Breast epithelium (tissue), 4 donors: ENCODE data around the gene TP53BP1. TPM values are rescaled to one million over a fixed set of nuclear protein-coding genes. Genes with fewer than 3 reads are reported as not detected.

ENCODE experiments used
- DNase-seq, 2 donors: peaks; one replicate each; pipeline ENCODE4 v3.0.0-alpha.2; 2019; ENCODE audit warnings: low spot score in 2 of 2
- H3K27ac ChIP-seq, 2 donors: fragments of 200-600 bp; sonication (generic) in 1 of 2; one replicate each; pipeline ENCODE4 v1.5.1; 2016 to 2019; ENCODE audit warnings: mild to moderate bottlenecking in 1 of 2
- H3K27me3 ChIP-seq, 2 donors: fragments of 200-600 bp; sonication (generic) in 1 of 2; one replicate each; pipeline versions ENCODE4 v1.5.1 to v1.6.0; 2017 to 2019; ENCODE audit warnings: control low read depth in 1 of 2, mild to moderate bottlenecking in 1 of 2
- H3K36me3 ChIP-seq: fragments of 200-600 bp; one replicate; pipeline ENCODE4 v1.5.1; 2019
- H3K4me1 ChIP-seq, 2 donors: fragments of 200-600 bp; sonication (generic); one replicate each; pipeline ENCODE4 v1.5.1; 2016 to 2019; ENCODE audit warnings: control low read depth in 1 of 2
- H3K4me3 ChIP-seq, 3 donors: fragments of 200-600 bp; sonication (generic); 1 replicate in 2 of 3; 2 replicates in 1 of 3; pipeline ENCODE4 v1.5.1; 2016 to 2019; ENCODE audit warnings: mild to moderate bottlenecking in 3 of 3, moderate library complexity in 2 of 3
- H3K9me3 ChIP-seq, 2 donors: fragments of 200-600 bp; sonication (generic) in 1 of 2; one replicate each; pipeline ENCODE4 v1.5.1; 2016 to 2019; ENCODE audit warnings: control low read depth in 1 of 2
- CTCF ChIP-seq, 3 donors: fragments of 450-650 bp; IDR thresholded peaks; one replicate each; pipeline ENCODE4 v1.5.1; 2016 to 2017; ENCODE audit warnings: antibody characterized with exemption in 3 of 3, mild to moderate bottlenecking in 3 of 3, moderate library complexity in 3 of 3
- POLR2A ChIP-seq: fragments of 450-650 bp; IDR thresholded peaks from one replicate; pipeline ENCODE4 v1.6.1; 2016; ENCODE audit warnings: antibody characterized with exemption, mild to moderate bottlenecking, moderate library complexity
- POLR2AphosphoS5 ChIP-seq, 3 donors: sonication (generic); formaldehyde crosslinking; IDR thresholded peaks; one replicate each; pipeline ENCODE4 v1.6.1; 2017; ENCODE audit warnings: antibody characterized with exemption in 3 of 3
- intact Hi-C: fragments of 100-400 bp; cut with DNase I; formaldehyde crosslinking; loops from one replicate; pipeline ENCODE4 v1.15.1; 2023; ENCODE audit warnings: low total_unique reads
- total RNA-seq, 3 donors: library from RNA; depleted of rRNA; stranded (reverse); fragments of >200 nt; gene quantifications; one replicate each; pipeline ENCODE4 v1.1.0, GENCODE V29; 2016

The TP53BP1 gene
- total RNA-seq, 3 donors from 2014 or later: 30.1 to 65.5 (median 60.9) TPM

DNA sequence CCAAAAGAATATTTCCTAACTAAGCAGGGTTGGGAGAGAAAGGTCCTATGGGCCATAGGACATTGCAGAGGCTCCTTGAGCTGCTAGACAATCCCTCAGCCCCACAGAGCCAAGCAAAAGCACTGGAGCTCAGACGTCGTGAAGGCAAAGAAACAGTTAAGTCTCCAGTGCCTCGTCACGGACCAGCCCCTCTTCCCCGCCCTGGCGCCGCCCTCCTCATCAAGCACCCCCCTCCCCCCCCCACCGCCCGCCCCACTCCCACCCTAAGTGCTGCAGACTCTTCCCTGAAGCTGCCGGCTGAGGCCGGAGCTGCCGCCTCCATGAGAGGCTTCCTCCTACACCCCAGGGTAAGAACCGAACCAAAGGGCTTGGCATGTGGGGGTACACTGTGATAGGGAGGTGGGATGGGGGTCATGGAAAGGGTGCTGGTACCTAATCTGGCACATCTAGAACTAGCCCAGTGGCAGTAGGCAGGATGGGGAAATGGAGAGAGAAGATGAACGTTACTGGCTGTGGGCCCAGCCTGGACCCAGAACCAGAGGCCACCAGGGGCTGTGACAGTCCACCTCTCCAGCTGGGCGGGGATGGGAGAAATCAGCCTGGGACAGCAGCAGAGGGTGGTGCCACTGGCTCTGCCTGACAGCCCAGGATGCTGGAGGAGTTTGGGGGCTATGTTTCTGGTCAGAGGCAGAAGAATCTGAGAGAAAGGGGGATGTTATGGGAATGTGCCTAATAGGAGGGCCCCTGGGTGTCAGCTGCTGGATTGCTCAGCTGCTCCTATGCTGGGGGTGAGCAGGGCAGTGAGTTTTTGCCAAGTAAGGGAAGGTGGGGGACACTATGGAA lies 24.6 kb upstream of the TP53BP1 start, which contains the start of gene MAP1A:
TSS of gene MAP1A (plus strand) at position 255 of the 843 bp plus-strand sequence. CDS start 3,866 bp downstream, outside the sequence.
- Histone ChIP-seq H3K36me3 (no peaks in the 10 kb centered on the region), H3K4me3 (peak within 1 kb of the TSS; percentile 46 to 69 (median 49)), H3K27me3 (no peaks in the 10 kb centered on the region), H3K9me3 (no peaks in the 10 kb centered on the region), H3K27ac (peak within 1 kb of the TSS; percentile 50 to 90), H3K4me1 (no peaks in the 10 kb centered on the region)
- intact Hi-C loops: no loop called here
- no peak for TF ChIP-seq POLR2AphosphoS5 (IDR thresholded peaks at IDR 0.05)
- no peak for TF ChIP-seq POLR2A
- no peak for TF ChIP-seq CTCF (IDR thresholded peaks at IDR 0.05)
- no peak for DNase-seq

- Histone ChIP-seq H3K4me1 (no peaks in the 10 kb centered on the region), H3K27me3 (no peaks in the 10 kb centered on the region), H3K36me3 (no peaks in the 10 kb centered on the region), H3K27ac (peak overlapping the region; percentile 50 to 90), H3K9me3 (no peaks in the 10 kb centered on the region), H3K4me3 (peak overlapping the region; percentile 46 to 69 (median 49))
- TF ChIP-seq POLR2AphosphoS5 (IDR thresholded peaks at IDR 0.05) (no peak), POLR2A (no peak), CTCF (IDR thresholded peaks at IDR 0.05) (no peak)
- intact Hi-C loops: no loop called here
- DNase-seq: no peak
Measured at GRCh38 chr15:43516801-43517353, 23.9 kb upstream of the TP53BP1 start.

DNA sequence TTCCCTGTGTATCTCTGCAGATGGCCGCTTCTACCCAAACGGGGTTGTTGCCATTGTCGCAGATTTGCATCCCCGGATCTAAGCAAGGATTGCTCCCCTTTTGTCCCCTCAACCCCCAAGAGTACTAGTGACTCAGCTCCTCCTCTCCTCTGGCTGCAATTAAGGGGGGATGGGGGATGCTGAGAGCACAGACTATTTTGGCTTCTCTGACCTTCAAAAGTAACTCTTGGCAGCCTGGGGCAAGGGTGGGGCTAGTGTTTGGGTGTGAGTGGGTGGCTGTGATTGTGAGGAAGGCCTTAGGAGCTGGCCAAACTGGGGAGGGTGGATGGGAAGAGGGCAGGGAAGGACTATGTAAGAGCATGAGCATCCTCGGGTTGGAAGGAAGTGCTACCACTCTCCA lies 23.2 kb upstream of the TP53BP1 start:
- H3K27ac ChIP-seq: peak overlapping the region; percentile 50 to 90
- no peaks in the 10 kb centered on the region for H3K4me1 ChIP-seq
- intact Hi-C loops: no loop called here
- no peaks in the 10 kb centered on the region for H3K27me3 ChIP-seq
- H3K4me3 ChIP-seq: peak overlapping the region; percentile 46 to 69 (median 49)
- H3K36me3 ChIP-seq: no peaks in the 10 kb centered on the region
- DNase-seq: no peak
- TF ChIP-seq POLR2A (no peak), CTCF (IDR thresholded peaks at IDR 0.05) (no peak), POLR2AphosphoS5 (IDR thresholded peaks at IDR 0.05) (no peak)
- H3K9me3 ChIP-seq: no peaks in the 10 kb centered on the region

GRCh38 chr15:43515741-43516140 lies 22.8 kb upstream of the TP53BP1 start:
- H3K9me3 ChIP-seq: no peaks in the 10 kb centered on the region
- DNase-seq: no peak
- H3K27me3 ChIP-seq: no peaks in the 10 kb centered on the region
- TF ChIP-seq POLR2AphosphoS5 (IDR thresholded peaks at IDR 0.05): no peak
- H3K36me3 ChIP-seq: no peaks in the 10 kb centered on the region
- intact Hi-C loops: no loop called here
- peak overlapping the region in 1 of 3 donors; percentile 69 for H3K4me3 ChIP-seq
- no peaks in the 10 kb centered on the region for H3K4me1 ChIP-seq
- H3K27ac ChIP-seq: peak overlapping the region; percentile 50 to 90

- Histone ChIP-seq H3K9me3 (no peaks in the 10 kb centered on the region), H3K27me3 (no peaks in the 10 kb centered on the region), H3K27ac (peak overlapping the region in 1 of 2 donors; percentile 50), H3K4me3 (no peak overlapping the region), H3K36me3 (no peaks in the 10 kb centered on the region), H3K4me1 (no peaks in the 10 kb centered on the region)
- TF ChIP-seq POLR2A (no peak), POLR2AphosphoS5 (IDR thresholded peaks at IDR 0.05) (no peak), CTCF (IDR thresholded peaks at IDR 0.05) (peak in 2 of 3 donors; percentile 14 to 26)
- no peak for DNase-seq
- intact Hi-C loops: no loop called here
Measured at GRCh38 chr15:43514241-43515057, 21.5 kb upstream of the TP53BP1 start.
